Muscle of leg (tissue), 11 donors: ENCODE results near the gene AIDA. TPM values are rescaled to one million over a fixed set of nuclear protein-coding genes. Genes with fewer than 3 reads are reported as not detected.

ENCODE experiments used
- DNase-seq: peaks from one replicate; pipeline ENCODE4 v3.0.0; 2013
- H3K27ac ChIP-seq: one replicate; pipeline ENCODE4 v1.5.1; 2013; ENCODE audit warnings: mild to moderate bottlenecking, low read length, control low read depth
- H3K27me3 ChIP-seq: one replicate; pipeline ENCODE4 v1.6.1; 2013; ENCODE audit warnings: low read length; ENCODE audit not compliant: control insufficient read depth, insufficient read depth
- H3K36me3 ChIP-seq: one replicate; pipeline ENCODE4 v1.6.1; 2013; ENCODE audit warnings: low read length; ENCODE audit not compliant: control insufficient read depth, insufficient read depth
- H3K4me1 ChIP-seq: one replicate; pipeline ENCODE4 v1.6.1; 2013; ENCODE audit warnings: low read length; ENCODE audit not compliant: control insufficient read depth, insufficient read depth
- H3K4me3 ChIP-seq: one replicate; pipeline ENCODE4 v1.5.1; 2013; ENCODE audit warnings: low read length, control low read depth
- H3K9me3 ChIP-seq: replicated peaks from 2 replicates; pipeline ENCODE4 v1.6.1; 2013; ENCODE audit warnings: low read depth, low read length; ENCODE audit not compliant: control insufficient read depth
- WGBS: methylation state at CpG from one replicate; pipeline ENCODE4 v1.1.5; 2013; ENCODE audit warnings: missing lambda C conversion rate; ENCODE audit not compliant: insufficient coverage; 5-methylcytosine and 5-hydroxymethylcytosine counted together
- polyA plus RNA-seq, 8 donors: library from polyadenylated mRNA; unstranded; fragments of 120-200 nt; gene quantifications; one replicate each; pipeline versions ENCODE4 v1.2.1 to v1.2.3, GENCODE V29; 2013; ENCODE audit warnings: inconsistent platforms in 1 of 8, low replicate concordance in 1 of 8; ENCODE audit not compliant: insufficient read length in 8 of 8, insufficient read depth in 1 of 8
- total RNA-seq: library from RNA; stranded (reverse); fragments of 120-200 nt; gene quantifications from one replicate; pipeline ENCODE4 v1.2.4, GENCODE V29; 2013

AIDA gene
- total and polyA plus RNA-seq, 9 donors = 29.7 to 81.0 (median 53.5) TPM

DNA sequence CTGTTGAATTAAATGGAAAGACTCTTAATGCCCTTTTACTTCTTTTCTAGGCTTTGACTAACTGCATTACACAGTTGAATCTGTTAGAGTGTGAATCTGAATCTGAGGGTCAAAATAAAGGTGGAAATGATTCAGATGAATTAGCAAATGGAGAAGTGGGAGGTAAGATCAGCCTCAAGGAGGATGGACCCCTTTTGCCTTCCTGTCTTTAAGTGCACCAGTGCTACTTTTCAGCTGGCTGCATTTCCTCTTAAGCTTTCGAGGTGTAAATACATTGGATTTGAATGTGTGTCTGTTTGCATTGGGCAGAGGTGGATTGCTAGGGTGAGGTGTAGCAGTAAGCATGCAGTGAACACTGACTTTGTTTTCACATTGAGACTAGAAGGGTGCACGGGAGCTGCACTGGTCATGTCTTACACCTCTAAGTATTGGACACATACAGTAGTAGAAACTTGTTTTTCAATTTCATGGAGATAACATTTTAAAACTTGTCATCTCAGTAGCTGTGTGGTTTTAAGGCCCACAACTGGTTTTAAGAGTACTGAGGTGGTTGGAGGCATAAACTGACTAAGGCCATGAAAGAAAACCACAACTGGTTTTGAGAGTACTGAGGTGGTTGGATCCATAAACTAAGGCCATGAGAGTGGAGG, 59.0 kb downstream of the AIDA start:
- no peak for DNase-seq
- H3K27me3 ChIP-seq = no peaks in the 10 kb centered on the region
- no peaks in the 10 kb centered on the region for H3K4me1 ChIP-seq
- WGBS = 100% methylated on average over 1 of the region's 2 CpGs
- H3K36me3 ChIP-seq = peaks cover 46% of the 10 kb centered on the region
- H3K9me3 ChIP-seq = no peaks in the 10 kb centered on the region
- no peak overlapping the region for H3K27ac ChIP-seq
- H3K4me3 ChIP-seq = no peak overlapping the region

DNA sequence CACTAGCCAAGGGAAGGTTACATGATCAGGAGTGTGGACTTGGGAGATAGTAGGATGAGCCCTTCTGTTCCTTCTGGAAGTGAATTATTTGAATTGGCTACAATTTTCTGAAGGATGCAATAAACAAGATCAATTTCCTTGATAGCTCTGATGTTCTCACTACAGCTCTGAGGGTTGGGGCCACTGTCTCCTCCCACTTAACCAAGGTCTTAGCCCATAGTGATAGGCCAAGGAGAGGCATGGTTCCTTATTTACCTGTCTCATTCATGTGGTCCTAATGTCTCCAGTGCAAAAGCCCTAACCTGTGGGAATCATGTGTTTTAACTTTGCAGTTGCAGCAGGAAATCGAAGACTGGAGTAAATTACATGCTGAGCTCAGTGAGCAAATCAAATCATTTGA, 59.6 kb downstream of the AIDA start:
- H3K27ac ChIP-seq = no peak overlapping the region
- no peak for DNase-seq
- no peaks in the 10 kb centered on the region for H3K27me3 ChIP-seq
- H3K4me3 ChIP-seq = no peak overlapping the region
- no CpG with 5 or more reads among the region's 1 CpG for WGBS
- H3K4me1 ChIP-seq = no peaks in the 10 kb centered on the region
- peaks cover 43% of the 10 kb centered on the region for H3K36me3 ChIP-seq
- no peaks in the 10 kb centered on the region for H3K9me3 ChIP-seq

DNA sequence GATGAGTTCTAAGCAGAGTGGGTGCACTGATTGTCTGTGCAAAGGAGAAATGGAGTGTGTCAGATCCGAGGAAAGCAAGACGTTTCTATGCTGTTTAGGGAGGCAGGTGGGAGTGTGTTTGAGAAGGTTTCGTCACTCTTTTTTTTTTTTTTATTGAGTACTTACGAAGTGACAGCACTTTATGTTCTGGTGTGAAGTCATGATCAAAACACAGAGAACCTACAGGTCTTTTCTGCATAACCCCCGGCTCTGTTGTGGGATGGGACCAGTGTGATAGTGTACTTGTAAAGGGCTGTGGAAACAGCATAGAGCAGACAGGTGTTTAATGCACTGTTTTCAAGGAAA, 67.7 kb downstream of the AIDA start:
- no peak for DNase-seq
- Histone ChIP-seq H3K4me1 (no peaks in the 10 kb centered on the region), H3K27me3 (no peaks in the 10 kb centered on the region), H3K9me3 (no peaks in the 10 kb centered on the region), H3K27ac (peak overlapping the region; percentile 99), H3K4me3 (peak overlapping the region; percentile 97), H3K36me3 (peaks cover 5% of the 10 kb centered on the region)
- 0% methylated on average over 2 of the region's 5 CpGs for WGBS

GRCh38 chr1:222643938-222644635, 68.2 kb downstream of the AIDA start:
- Histone ChIP-seq H3K4me3 (peak overlapping the region; percentile 97), H3K27ac (peak overlapping the region; percentile 99), H3K27me3 (no peaks in the 10 kb centered on the region), H3K36me3 (peaks cover 3% of the 10 kb centered on the region), H3K4me1 (no peaks in the 10 kb centered on the region), H3K9me3 (no peaks in the 10 kb centered on the region)
- under 1% methylated on average over 38 of the region's 42 CpGs for WGBS
- DNase-seq = peak; percentile 99

DNA sequence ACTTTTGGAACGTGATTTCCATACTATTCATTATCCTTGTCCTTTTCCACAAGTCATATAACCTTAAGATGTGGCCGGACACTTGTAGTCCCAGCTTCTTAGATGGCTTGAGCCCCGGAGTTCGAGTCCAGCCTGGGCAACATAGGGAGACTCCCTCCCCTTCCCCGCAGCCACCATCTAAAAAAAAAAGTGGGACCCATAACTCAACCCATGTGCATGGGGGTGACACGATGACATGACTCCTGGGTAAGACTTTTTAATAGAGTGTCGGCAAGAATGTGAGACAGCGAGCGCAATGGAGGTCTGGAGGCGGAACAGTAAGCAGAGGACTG, 68.7 kb downstream of the AIDA start:
- WGBS = 10% methylated on average over 6 of the region's 10 CpGs
- peaks cover 3% of the 10 kb centered on the region for H3K36me3 ChIP-seq

GRCh38 chr1:222642468-222642867, 69.8 kb downstream of the AIDA start:
- peaks cover 3% of the 10 kb centered on the region for H3K36me3 ChIP-seq
- H3K4me1 ChIP-seq = no peaks in the 10 kb centered on the region
- H3K9me3 ChIP-seq = no peaks in the 10 kb centered on the region
- H3K4me3 ChIP-seq = no peak overlapping the region
- no peak overlapping the region for H3K27ac ChIP-seq
- no CpG with 5 or more reads among the region's 1 CpG for WGBS
- no peak for DNase-seq
- no peaks in the 10 kb centered on the region for H3K27me3 ChIP-seq

More for the DNA sequence above, 68.7 kb downstream of the AIDA start:
- H3K27me3 ChIP-seq = no peaks in the 10 kb centered on the region
- H3K9me3 ChIP-seq = no peaks in the 10 kb centered on the region
- no peak for DNase-seq
- peak overlapping the region; percentile 97 for H3K4me3 ChIP-seq
- peak overlapping the region; percentile 99 for H3K27ac ChIP-seq
- H3K4me1 ChIP-seq = no peaks in the 10 kb centered on the region

DNA sequence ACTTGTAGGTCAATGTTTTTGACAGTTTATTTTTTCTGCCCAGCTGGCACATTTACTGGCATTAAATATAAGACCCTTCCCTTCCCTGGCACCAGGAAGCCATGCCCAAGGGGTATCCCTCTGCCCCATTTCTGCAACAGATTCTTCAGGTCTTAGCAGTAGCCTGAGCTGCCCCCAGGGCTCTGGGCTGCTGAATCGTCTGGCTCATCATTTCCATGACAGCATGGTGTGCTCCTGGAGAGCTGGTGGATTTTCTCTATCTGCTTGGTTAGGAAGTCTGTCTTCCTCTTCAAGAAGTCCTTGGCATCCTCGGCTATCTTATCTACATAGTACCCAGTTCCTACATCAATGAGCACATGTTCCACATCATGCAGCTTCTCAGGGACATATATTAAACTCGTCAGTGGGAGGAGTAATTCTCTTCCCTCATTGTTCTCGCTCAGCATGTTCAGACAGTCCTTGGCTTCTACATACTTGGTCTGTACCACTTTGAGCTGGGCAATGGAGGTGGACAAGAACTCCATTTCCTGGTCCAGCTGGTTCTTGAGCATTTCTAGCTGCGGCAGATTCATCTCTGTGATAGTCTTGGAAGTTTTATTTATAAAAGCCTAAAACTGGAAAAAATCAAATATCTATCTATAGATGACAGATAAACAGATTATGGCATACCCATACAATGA, 70.9 kb downstream of the AIDA start:
- no CpG with 5 or more reads among the region's 5 CpGs for WGBS

DNA sequence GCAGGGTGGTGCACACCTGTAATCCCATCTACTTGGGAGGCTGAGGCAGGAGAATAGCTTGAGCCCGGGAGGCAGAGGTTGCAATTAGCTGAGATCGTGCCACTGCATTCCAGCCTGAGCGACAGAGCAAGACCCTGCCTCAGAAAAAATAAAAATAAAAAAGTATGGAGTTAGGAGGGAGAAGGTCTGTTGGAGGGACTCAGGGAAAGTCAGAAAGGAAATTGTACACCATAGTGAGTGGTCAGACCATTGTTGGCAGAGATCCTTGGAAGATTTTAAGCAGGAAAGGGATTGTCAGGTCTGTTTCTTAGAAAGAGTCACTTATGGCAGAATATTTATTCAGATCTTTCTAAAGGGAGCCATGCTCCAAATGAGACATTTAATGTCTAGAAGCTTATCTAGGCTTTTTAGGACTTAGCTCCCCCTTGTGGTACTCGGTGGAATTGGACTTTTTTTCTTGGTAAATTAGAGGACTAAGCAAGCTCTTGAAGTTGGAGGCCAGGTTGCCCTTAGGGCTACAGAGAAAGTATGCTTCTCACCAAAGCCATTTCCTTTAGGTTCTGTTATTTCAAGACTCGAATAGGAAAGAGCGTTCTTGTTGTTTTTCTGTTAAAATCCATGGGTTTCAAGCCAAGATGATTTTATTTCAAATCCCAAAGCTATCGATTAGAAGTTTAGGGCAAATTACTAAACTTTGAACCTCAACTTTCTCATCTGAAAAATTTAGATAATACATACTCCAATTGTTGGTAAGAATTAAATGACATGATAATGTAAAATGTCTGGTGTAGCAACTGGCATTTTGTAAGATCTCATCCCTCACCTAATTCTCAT, 77.9 kb downstream of the AIDA start:
- H3K27me3 ChIP-seq = no peaks in the 10 kb centered on the region
- no peaks in the 10 kb centered on the region for H3K4me1 ChIP-seq
- no peak overlapping the region for H3K27ac ChIP-seq
- peaks cover 37% of the 10 kb centered on the region for H3K36me3 ChIP-seq
- H3K4me3 ChIP-seq = no peak overlapping the region
- peak; percentile 93 for DNase-seq
- 0% methylated on average over 1 of the region's 7 CpGs for WGBS
- H3K9me3 ChIP-seq = no peaks in the 10 kb centered on the region

More for the DNA sequence above, 70.9 kb downstream of the AIDA start:
- no peaks in the 10 kb centered on the region for H3K27me3 ChIP-seq
- no peak for DNase-seq
- H3K9me3 ChIP-seq = no peaks in the 10 kb centered on the region
- no peak overlapping the region for H3K4me3 ChIP-seq
- H3K4me1 ChIP-seq = no peaks in the 10 kb centered on the region
- peaks cover 3% of the 10 kb centered on the region for H3K36me3 ChIP-seq
- no peak overlapping the region for H3K27ac ChIP-seq

GRCh38 chr1:222632749-222633148, 79.5 kb downstream of the AIDA start:
- DNase-seq = no peak

More at GRCh38 chr1:222632749-222633148, 79.5 kb downstream of the AIDA start:
- Histone ChIP-seq H3K4me1 (no peaks in the 10 kb centered on the region), H3K36me3 (peaks cover 47% of the 10 kb centered on the region), H3K27ac (no peak overlapping the region), H3K27me3 (no peaks in the 10 kb centered on the region), H3K9me3 (no peaks in the 10 kb centered on the region), H3K4me3 (no peak overlapping the region)
- no CpG with 5 or more reads among the region's 2 CpGs for WGBS
